Body of pancreas (tissue), 4 donors: ENCODE results near the gene RHBG. TPM values are rescaled to one million over a fixed set of nuclear protein-coding genes. Genes with fewer than 3 reads are reported as not detected.

ENCODE experiments used
- ATAC-seq: fragments of 150-250 bp; one replicate; pipeline ENCODE4 v1.9.1; 2016
- DNase-seq, 4 donors: peaks; one replicate each; pipeline ENCODE4 v3.0.0-alpha.2; 2019
- H3K27ac ChIP-seq, 4 donors: fragments of 200-600 bp; sonication (generic); 1 replicate in 3 of 4; 2 replicates in 1 of 4; pipeline versions ENCODE4 v1.5.1 to v1.6.1; 2016 to 2019; ENCODE audit warnings: mild to moderate bottlenecking in 1 of 4, mixed read lengths in 1 of 4, moderate library complexity in 1 of 4
- H3K27me3 ChIP-seq, 2 donors: fragments of 200-600 bp; sonication (generic); one replicate each; pipeline ENCODE4 v1.6.0; 2016; ENCODE audit warnings: mild to moderate bottlenecking in 1 of 2
- H3K36me3 ChIP-seq, 2 donors: fragments of 200-600 bp; sonication (generic); replicated peaks in 1 of 2; 2 replicates each; pipeline ENCODE4 v1.5.1; 2016; ENCODE audit warnings: low read depth in 2 of 2; ENCODE audit not compliant: insufficient read depth in 1 of 2
- H3K4me1 ChIP-seq: fragments of 200-600 bp; sonication (generic); one replicate; pipeline ENCODE4 v1.6.0; 2016
- H3K4me3 ChIP-seq, 2 donors: fragments of 200-600 bp; sonication (generic); 1 replicate in 1 of 2; 2 replicates in 1 of 2; pipeline ENCODE4 v1.5.1; 2016 to 2019
- H3K9me3 ChIP-seq, 3 donors: fragments of 200-600 bp; sonication (generic); 1 replicate in 2 of 3; 2 replicates in 1 of 3; pipeline ENCODE4 v1.5.1; 2016
- POLR2A ChIP-seq, 3 donors: fragments of 450-650 bp; IDR thresholded peaks; one replicate each; pipeline ENCODE4 v1.6.1; 2016; ENCODE audit warnings: antibody characterized with exemption in 3 of 3, mild to moderate bottlenecking in 2 of 3
- WGBS, 2 donors: methylation state at CpG; one replicate each; pipeline ENCODE4 v1.1.5; 2017; 5-methylcytosine and 5-hydroxymethylcytosine counted together
- intact Hi-C: fragments of 100-400 bp; cut with DNase I; formaldehyde crosslinking; loops from one replicate; pipeline ENCODE4 v1.15.1; 2023
- total RNA-seq, 2 donors: library from RNA; depleted of rRNA; stranded (reverse); fragments of >200 nt; gene quantifications; one replicate each; pipeline ENCODE4 v1.1.0, GENCODE V29; 2016
- TF ChIP-seq, protein P1 (sequence below), 7 experiments: fragments of 450-650 bp in 4 of 7; fragments of 200-600 bp in 3 of 7; sonication (generic) in 3 of 7; IDR thresholded peaks; one replicate each; pipeline ENCODE4 v1.5.1; 2016 to 2019; ENCODE audit warnings: antibody characterized with exemption in 7 of 7

Gene RHBG
- total RNA-seq, 2 donors from 2014 or later: 3.3 TPM; not detected in 1

- no peaks in the 10 kb centered on the region for H3K4me1 ChIP-seq
- intact Hi-C loops: no loop called here
- H3K9me3 ChIP-seq: no peaks in the 10 kb centered on the region
- no peak for DNase-seq
- TF ChIP-seq, protein P1, sequence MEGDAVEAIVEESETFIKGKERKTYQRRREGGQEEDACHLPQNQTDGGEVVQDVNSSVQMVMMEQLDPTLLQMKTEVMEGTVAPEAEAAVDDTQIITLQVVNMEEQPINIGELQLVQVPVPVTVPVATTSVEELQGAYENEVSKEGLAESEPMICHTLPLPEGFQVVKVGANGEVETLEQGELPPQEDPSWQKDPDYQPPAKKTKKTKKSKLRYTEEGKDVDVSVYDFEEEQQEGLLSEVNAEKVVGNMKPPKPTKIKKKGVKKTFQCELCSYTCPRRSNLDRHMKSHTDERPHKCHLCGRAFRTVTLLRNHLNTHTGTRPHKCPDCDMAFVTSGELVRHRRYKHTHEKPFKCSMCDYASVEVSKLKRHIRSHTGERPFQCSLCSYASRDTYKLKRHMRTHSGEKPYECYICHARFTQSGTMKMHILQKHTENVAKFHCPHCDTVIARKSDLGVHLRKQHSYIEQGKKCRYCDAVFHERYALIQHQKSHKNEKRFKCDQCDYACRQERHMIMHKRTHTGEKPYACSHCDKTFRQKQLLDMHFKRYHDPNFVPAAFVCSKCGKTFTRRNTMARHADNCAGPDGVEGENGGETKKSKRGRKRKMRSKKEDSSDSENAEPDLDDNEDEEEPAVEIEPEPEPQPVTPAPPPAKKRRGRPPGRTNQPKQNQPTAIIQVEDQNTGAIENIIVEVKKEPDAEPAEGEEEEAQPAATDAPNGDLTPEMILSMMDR (IDR thresholded peaks at IDR 0.05): no peak
- no peak for TF ChIP-seq POLR2A (IDR thresholded peaks at IDR 0.05)
- peaks cover 0 to 6% of the 10 kb centered on the region in 2 donors for H3K27me3 ChIP-seq
- H3K36me3 ChIP-seq: no peaks in the 10 kb centered on the region
- 50 to 62% methylated on average over 5 of the region's 5 CpGs for WGBS, 2 donors
- no peak overlapping the region for H3K4me3 ChIP-seq
- no peak for ATAC-seq
- H3K27ac ChIP-seq: no peak overlapping the region
Observed at GRCh38 chr1:156405670-156406069, 36.7 kb downstream of the RHBG start.

- Histone ChIP-seq H3K4me3 (no peak overlapping the region), H3K36me3 (no peaks in the 10 kb centered on the region), H3K4me1 (no peaks in the 10 kb centered on the region), H3K9me3 (no peaks in the 10 kb centered on the region), H3K27me3 (peaks cover 0 to 6% of the 10 kb centered on the region in 2 donors), H3K27ac (no peak overlapping the region)
- WGBS, 2 donors: 38 to 54% methylated on average over 6 of the region's 6 CpGs
- no peak for DNase-seq
- no peak for ATAC-seq
- TF ChIP-seq POLR2A (IDR thresholded peaks at IDR 0.05): no peak
- TF ChIP-seq, protein P1 (IDR thresholded peaks at IDR 0.05): no peak
- intact Hi-C loops: no loop called here
Observed at GRCh38 chr1:156406251-156406650, 37.2 kb downstream of the RHBG start.

GRCh38 chr1:156407344-156407743 is 38.3 kb downstream of the RHBG start:
- no peaks in the 10 kb centered on the region for H3K9me3 ChIP-seq
- no peaks in the 10 kb centered on the region for H3K4me1 ChIP-seq
- TF ChIP-seq POLR2A (IDR thresholded peaks at IDR 0.05): no peak
- TF ChIP-seq, protein P1 (IDR thresholded peaks at IDR 0.05): no peak
- WGBS, 2 donors: 55 to 74% methylated on average over 2 to 6 of the region's 6 CpGs
- ATAC-seq (no peak), DNase-seq (no peak)
- no peak overlapping the region for H3K27ac ChIP-seq
- H3K4me3 ChIP-seq: no peak overlapping the region
- no peaks in the 10 kb centered on the region for H3K36me3 ChIP-seq
- peaks cover 0 to 6% of the 10 kb centered on the region in 2 donors for H3K27me3 ChIP-seq
- intact Hi-C loops: no loop called here

GRCh38 chr1:156407760-156408159 is 38.7 kb downstream of the RHBG start:
- no peak for ATAC-seq

GRCh38 chr1:156409439-156409838 is 40.4 kb downstream of the RHBG start:
- ATAC-seq (no peak), DNase-seq (no peak)
- Histone ChIP-seq H3K27me3 (no peaks in the 10 kb centered on the region), H3K9me3 (no peaks in the 10 kb centered on the region), H3K36me3 (no peaks in the 10 kb centered on the region), H3K27ac (no peak overlapping the region), H3K4me3 (no peak overlapping the region), H3K4me1 (no peaks in the 10 kb centered on the region)
- WGBS, 2 donors: 63 to 66% methylated on average over 6 to 7 of the region's 7 CpGs
- intact Hi-C loops: no loop called here
- TF ChIP-seq, protein P1 (IDR thresholded peaks at IDR 0.05): no peak
- TF ChIP-seq POLR2A (IDR thresholded peaks at IDR 0.05): no peak

More at GRCh38 chr1:156407760-156408159, 38.7 kb downstream of the RHBG start:
- intact Hi-C loops: no loop called here
- no peak overlapping the region for H3K4me3 ChIP-seq
- peaks cover 0 to 2% of the 10 kb centered on the region in 2 donors for H3K27me3 ChIP-seq
- no peak for DNase-seq
- no peaks in the 10 kb centered on the region for H3K9me3 ChIP-seq
- WGBS, 2 donors: 64 to 77% methylated on average over 9 to 10 of the region's 10 CpGs
- no peak overlapping the region for H3K27ac ChIP-seq
- no peaks in the 10 kb centered on the region for H3K36me3 ChIP-seq
- no peaks in the 10 kb centered on the region for H3K4me1 ChIP-seq
- TF ChIP-seq POLR2A (IDR thresholded peaks at IDR 0.05): no peak
- TF ChIP-seq, protein P1 (IDR thresholded peaks at IDR 0.05): no peak
